GM21723 (cell line): ENCODE results near the gene GRID1.

Experiments
- ATAC-seq: cut with Tn5 transposase; IDR thresholded peaks from one replicate; pipeline ENCODE4 v1.9.1; 2021; ENCODE audit warnings: mild to moderate bottlenecking, moderate library complexity; ENCODE audit not compliant: unreplicated experiment

Gene GRID1

GRCh38 chr10:86295351-86295750 is 71.2 kb downstream of the GRID1 start:
- ATAC-seq = no peak

GRCh38 chr10:86294346-86295265 is 72.0 kb downstream of the GRID1 start:
- no peak for ATAC-seq

- no peak for ATAC-seq
Measured at GRCh38 chr10:86293396-86293791, 73.2 kb downstream of the GRID1 start.

- ATAC-seq = no peak
Measured at GRCh38 chr10:86292462-86293395, 73.9 kb downstream of the GRID1 start.

GRCh38 chr10:86291616-86292340 is 74.8 kb downstream of the GRID1 start:
- no peak for ATAC-seq

GRCh38 chr10:86290933-86291615 is 75.5 kb downstream of the GRID1 start:
- no peak for ATAC-seq

GRCh38 chr10:86289577-86289868 is 77.1 kb downstream of the GRID1 start:
- ATAC-seq = no peak

- no peak for ATAC-seq
Measured at GRCh38 chr10:86288695-86289576, 77.7 kb downstream of the GRID1 start.

GRCh38 chr10:86287966-86288579 is 78.5 kb downstream of the GRID1 start:
- no peak for ATAC-seq

GRCh38 chr10:86287110-86287793 is 79.3 kb downstream of the GRID1 start:
- no peak for ATAC-seq

GRCh38 chr10:86286236-86287109 is 80.1 kb downstream of the GRID1 start:
- no peak for ATAC-seq

- ATAC-seq = no peak
Measured at GRCh38 chr10:86285136-86285790, 81.3 kb downstream of the GRID1 start.

GRCh38 chr10:86284355-86285105 is 82.1 kb downstream of the GRID1 start:
- ATAC-seq = no peak

GRCh38 chr10:86283466-86284287 is 82.9 kb downstream of the GRID1 start:
- no peak for ATAC-seq

- ATAC-seq = no peak
Measured at GRCh38 chr10:86282664-86283465, 83.7 kb downstream of the GRID1 start.
